ENCODE measurements around the gene OR10AD1. TPM values are rescaled to one million over a fixed set of nuclear protein-coding genes. Genes with fewer than 3 reads are reported as not detected.
A peak's percentile ranks its signal among the peaks of the same experiment; 100 is the strongest.

The OR10AD1 gene
- total and polyA plus RNA-seq, 9 of the 15 experiments (the other 6 are each of a cell fraction or from before 2014, with no cell fraction given), result not detected

DNA sequence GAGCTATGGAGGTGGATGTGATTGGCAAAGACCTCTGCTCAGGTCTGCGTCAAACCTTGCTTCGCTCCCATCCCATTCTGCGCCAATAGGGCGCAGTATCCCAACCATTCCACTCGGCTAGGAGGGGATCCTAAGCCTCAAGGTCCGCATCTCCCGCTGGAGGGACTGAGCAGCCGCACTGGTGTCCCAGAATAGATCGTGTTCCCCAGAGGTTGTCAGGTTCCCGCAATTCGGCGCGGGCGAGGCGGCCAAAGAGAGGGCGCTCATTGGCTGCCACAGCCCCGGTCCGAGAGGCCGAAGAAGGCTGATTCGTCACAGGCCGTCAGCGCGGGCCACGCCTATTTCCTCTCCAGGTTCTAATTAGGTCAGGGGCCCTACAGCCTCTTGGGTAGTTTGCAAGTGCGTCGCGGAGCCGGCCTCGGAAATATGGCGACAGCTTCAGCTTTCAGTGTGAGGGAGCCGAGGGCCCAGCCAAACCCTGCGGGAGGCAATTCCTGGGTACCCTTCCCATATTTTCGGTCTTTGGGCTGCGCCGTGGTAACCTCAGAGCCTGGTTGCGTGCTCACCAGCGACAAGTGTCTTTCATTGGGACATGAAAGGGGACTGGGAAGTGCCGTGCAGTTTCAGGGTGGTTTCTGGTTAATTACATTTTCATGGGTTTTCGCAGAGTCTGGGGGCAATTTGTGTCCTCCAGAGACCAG lies 5.0 kb downstream of the OR10AD1 start (continued):
- TF ChIP-seq, protein P1, sequence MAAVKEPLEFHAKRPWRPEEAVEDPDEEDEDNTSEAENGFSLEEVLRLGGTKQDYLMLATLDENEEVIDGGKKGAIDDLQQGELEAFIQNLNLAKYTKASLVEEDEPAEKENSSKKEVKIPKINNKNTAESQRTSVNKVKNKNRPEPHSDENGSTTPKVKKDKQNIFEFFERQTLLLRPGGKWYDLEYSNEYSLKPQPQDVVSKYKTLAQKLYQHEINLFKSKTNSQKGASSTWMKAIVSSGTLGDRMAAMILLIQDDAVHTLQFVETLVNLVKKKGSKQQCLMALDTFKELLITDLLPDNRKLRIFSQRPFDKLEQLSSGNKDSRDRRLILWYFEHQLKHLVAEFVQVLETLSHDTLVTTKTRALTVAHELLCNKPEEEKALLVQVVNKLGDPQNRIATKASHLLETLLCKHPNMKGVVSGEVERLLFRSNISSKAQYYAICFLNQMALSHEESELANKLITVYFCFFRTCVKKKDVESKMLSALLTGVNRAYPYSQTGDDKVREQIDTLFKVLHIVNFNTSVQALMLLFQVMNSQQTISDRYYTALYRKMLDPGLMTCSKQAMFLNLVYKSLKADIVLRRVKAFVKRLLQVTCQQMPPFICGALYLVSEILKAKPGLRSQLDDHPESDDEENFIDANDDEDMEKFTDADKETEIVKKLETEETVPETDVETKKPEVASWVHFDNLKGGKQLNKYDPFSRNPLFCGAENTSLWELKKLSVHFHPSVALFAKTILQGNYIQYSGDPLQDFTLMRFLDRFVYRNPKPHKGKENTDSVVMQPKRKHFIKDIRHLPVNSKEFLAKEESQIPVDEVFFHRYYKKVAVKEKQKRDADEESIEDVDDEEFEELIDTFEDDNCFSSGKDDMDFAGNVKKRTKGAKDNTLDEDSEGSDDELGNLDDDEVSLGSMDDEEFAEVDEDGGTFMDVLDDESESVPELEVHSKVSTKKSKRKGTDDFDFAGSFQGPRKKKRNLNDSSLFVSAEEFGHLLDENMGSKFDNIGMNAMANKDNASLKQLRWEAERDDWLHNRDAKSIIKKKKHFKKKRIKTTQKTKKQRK (IDR thresholded peaks at IDR 0.05; ENCODE audit: borderline replicate concordance, low read depth, low read length), result no peak
- TF ChIP-seq KDM2B (CRISPR knock-in tag; IDR thresholded peaks at IDR 0.05), result no peak
- TF ChIP-seq NFE2L1 (tag; IDR thresholded peaks at IDR 0.05; ENCODE audit: borderline replicate concordance, low read depth), result no peak
- TF ChIP-seq, protein P2, sequence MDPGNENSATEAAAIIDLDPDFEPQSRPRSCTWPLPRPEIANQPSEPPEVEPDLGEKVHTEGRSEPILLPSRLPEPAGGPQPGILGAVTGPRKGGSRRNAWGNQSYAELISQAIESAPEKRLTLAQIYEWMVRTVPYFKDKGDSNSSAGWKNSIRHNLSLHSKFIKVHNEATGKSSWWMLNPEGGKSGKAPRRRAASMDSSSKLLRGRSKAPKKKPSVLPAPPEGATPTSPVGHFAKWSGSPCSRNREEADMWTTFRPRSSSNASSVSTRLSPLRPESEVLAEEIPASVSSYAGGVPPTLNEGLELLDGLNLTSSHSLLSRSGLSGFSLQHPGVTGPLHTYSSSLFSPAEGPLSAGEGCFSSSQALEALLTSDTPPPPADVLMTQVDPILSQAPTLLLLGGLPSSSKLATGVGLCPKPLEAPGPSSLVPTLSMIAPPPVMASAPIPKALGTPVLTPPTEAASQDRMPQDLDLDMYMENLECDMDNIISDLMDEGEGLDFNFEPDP (CRISPR knock-in tag; IDR thresholded peaks at IDR 0.05), result no peak
- TF ChIP-seq, protein P3, sequence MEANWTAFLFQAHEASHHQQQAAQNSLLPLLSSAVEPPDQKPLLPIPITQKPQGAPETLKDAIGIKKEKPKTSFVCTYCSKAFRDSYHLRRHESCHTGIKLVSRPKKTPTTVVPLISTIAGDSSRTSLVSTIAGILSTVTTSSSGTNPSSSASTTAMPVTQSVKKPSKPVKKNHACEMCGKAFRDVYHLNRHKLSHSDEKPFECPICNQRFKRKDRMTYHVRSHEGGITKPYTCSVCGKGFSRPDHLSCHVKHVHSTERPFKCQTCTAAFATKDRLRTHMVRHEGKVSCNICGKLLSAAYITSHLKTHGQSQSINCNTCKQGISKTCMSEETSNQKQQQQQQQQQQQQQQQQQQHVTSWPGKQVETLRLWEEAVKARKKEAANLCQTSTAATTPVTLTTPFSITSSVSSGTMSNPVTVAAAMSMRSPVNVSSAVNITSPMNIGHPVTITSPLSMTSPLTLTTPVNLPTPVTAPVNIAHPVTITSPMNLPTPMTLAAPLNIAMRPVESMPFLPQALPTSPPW (CRISPR knock-in tag; IDR thresholded peaks at IDR 0.05), result no peak
- TF ChIP-seq ZKSCAN3 (CRISPR knock-in tag; IDR thresholded peaks at IDR 0.05), result no peak
- no peak; a peak in 1 of 4 replicates for TF ChIP-seq KDM1A (IDR thresholded peaks at IDR 0.05)
- TF ChIP-seq EP400 (IDR thresholded peaks at IDR 0.05), result peak; percentile 64
- TF ChIP-seq KLF1 (tag; IDR thresholded peaks at IDR 0.05), result no peak
- no peak for TF ChIP-seq ZNF76 (CRISPR knock-in tag; IDR thresholded peaks at IDR 0.05; ENCODE audit: borderline replicate concordance)
- TF ChIP-seq, protein P4, sequence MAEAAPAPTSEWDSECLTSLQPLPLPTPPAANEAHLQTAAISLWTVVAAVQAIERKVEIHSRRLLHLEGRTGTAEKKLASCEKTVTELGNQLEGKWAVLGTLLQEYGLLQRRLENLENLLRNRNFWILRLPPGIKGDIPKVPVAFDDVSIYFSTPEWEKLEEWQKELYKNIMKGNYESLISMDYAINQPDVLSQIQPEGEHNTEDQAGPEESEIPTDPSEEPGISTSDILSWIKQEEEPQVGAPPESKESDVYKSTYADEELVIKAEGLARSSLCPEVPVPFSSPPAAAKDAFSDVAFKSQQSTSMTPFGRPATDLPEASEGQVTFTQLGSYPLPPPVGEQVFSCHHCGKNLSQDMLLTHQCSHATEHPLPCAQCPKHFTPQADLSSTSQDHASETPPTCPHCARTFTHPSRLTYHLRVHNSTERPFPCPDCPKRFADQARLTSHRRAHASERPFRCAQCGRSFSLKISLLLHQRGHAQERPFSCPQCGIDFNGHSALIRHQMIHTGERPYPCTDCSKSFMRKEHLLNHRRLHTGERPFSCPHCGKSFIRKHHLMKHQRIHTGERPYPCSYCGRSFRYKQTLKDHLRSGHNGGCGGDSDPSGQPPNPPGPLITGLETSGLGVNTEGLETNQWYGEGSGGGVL (CRISPR knock-in tag; IDR thresholded peaks at IDR 0.05), result no peak
- TF ChIP-seq, protein P5, sequence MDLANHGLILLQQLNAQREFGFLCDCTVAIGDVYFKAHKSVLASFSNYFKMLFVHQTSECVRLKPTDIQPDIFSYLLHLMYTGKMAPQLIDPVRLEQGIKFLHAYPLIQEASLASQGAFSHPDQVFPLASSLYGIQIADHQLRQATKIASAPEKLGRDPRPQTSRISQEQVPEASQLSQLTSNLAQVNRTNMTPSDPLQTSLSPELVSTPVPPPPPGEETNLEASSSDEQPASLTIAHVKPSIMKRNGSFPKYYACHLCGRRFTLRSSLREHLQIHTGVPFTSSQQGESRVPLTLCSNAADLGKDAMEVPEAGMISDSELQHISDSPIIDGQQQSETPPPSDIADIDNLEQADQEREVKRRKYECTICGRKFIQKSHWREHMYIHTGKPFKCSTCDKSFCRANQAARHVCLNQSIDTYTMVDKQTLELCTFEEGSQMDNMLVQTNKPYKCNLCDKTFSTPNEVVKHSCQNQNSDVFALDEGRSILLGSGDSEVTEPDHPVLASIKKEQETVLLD (IDR thresholded peaks at IDR 0.05), result 0 out of 2 replicates have a peak, but pooled peaks have one; percentile 5
- TF ChIP-seq, protein P6, sequence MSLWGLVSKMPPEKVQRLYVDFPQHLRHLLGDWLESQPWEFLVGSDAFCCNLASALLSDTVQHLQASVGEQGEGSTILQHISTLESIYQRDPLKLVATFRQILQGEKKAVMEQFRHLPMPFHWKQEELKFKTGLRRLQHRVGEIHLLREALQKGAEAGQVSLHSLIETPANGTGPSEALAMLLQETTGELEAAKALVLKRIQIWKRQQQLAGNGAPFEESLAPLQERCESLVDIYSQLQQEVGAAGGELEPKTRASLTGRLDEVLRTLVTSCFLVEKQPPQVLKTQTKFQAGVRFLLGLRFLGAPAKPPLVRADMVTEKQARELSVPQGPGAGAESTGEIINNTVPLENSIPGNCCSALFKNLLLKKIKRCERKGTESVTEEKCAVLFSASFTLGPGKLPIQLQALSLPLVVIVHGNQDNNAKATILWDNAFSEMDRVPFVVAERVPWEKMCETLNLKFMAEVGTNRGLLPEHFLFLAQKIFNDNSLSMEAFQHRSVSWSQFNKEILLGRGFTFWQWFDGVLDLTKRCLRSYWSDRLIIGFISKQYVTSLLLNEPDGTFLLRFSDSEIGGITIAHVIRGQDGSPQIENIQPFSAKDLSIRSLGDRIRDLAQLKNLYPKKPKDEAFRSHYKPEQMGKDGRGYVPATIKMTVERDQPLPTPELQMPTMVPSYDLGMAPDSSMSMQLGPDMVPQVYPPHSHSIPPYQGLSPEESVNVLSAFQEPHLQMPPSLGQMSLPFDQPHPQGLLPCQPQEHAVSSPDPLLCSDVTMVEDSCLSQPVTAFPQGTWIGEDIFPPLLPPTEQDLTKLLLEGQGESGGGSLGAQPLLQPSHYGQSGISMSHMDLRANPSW (CRISPR knock-in tag; IDR thresholded peaks at IDR 0.05), result no peak
- TF ChIP-seq FOXJ3 (CRISPR knock-in tag; IDR thresholded peaks at IDR 0.05), result no peak

All from K562 (cell line).